HFFc6 (cell line): ENCODE data around the gene MAB21L3. TPM values are rescaled to one million over a fixed set of nuclear protein-coding genes. Genes with fewer than 3 reads are reported as not detected.

Source experiments
- DNase-seq: peaks from one replicate; pipeline ENCODE4 v3.0.0-alpha.2; 2018
- H3K27ac Mint-ChIP-seq: 2 replicates; pipeline ENCODE4 v1.8.0; 2020; ENCODE audit warnings: mild to moderate bottlenecking, mixed read lengths
- H3K27me3 Mint-ChIP-seq: 2 replicates; pipeline ENCODE4 v1.8.0; 2021; ENCODE audit warnings: mild to moderate bottlenecking, moderate library complexity, mixed read lengths; ENCODE audit not compliant: insufficient read depth
- H3K36me3 Mint-ChIP-seq: 2 replicates; pipeline ENCODE4 v1.8.0; 2021; ENCODE audit warnings: low read depth, mixed read lengths
- H3K4me1 Mint-ChIP-seq: 2 replicates; pipeline ENCODE4 v1.8.0; 2020; ENCODE audit warnings: low read depth, mixed read lengths
- H3K4me3 Mint-ChIP-seq: 2 replicates; pipeline ENCODE4 v1.8.0; 2020; ENCODE audit warnings: mild to moderate bottlenecking, moderate library complexity, mixed read lengths
- H3K9me3 Mint-ChIP-seq: 2 replicates; pipeline ENCODE4 v1.8.0; 2020; ENCODE audit warnings: mild to moderate bottlenecking, mixed read lengths
- total RNA-seq, 6 experiments: library from RNA; stranded (reverse); fragmentation: NEBNext Ultra II Directional; extraction: Animal tissue kit (Norgen Biotek cat#: 25700); gene quantifications; 2 replicates in 1 of 6; 3 replicates in 5 of 6; pipeline ENCODE4 v1.2.3, GENCODE V29; 2021
- TF ChIP-seq, protein P1 (sequence below): fragments of 200-600 bp; sonication (generic); IDR thresholded peaks from 2 replicates; pipeline ENCODE4 v1.5.0; 2021; ENCODE audit warnings: antibody characterized with exemption, mild to moderate bottlenecking

The MAB21L3 gene
- total RNA-seq, 6 experiments from 2014 or later: 0.07 to 0.08 (median 0.07) TPM; not detected in 3

DNA sequence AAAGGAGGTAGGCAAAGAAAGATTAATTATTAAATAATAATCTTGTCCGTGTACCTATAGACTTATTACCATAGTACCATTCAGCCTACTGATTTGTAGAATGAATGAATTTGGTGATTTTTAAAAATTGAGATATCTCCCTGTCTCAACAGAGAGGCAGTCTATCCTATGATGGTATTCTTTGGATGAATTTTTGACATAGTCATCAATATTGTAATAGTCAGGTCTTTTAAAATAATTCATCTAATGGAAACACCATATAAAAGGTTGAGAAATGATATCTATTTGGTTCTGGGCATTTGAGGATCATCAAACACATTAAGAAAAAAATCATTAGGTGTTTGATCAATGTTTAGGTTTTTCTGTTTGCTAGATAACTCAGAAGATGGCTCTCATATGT is 35.6 kb upstream of the MAB21L3 start:
- Mint-ChIP-seq H3K27ac (peak overlapping the region; percentile 32), H3K4me3 (no peak overlapping the region), H3K4me1 (peaks cover 38% of the 10 kb centered on the region), H3K27me3 (peaks cover 2% of the 10 kb centered on the region; the same call in 1 of the 2 replicates), H3K9me3 (no peaks in the 10 kb centered on the region), H3K36me3 (peaks cover 8% of the 10 kb centered on the region; the same call in 1 of the 2 replicates)
- TF ChIP-seq, protein P1, sequence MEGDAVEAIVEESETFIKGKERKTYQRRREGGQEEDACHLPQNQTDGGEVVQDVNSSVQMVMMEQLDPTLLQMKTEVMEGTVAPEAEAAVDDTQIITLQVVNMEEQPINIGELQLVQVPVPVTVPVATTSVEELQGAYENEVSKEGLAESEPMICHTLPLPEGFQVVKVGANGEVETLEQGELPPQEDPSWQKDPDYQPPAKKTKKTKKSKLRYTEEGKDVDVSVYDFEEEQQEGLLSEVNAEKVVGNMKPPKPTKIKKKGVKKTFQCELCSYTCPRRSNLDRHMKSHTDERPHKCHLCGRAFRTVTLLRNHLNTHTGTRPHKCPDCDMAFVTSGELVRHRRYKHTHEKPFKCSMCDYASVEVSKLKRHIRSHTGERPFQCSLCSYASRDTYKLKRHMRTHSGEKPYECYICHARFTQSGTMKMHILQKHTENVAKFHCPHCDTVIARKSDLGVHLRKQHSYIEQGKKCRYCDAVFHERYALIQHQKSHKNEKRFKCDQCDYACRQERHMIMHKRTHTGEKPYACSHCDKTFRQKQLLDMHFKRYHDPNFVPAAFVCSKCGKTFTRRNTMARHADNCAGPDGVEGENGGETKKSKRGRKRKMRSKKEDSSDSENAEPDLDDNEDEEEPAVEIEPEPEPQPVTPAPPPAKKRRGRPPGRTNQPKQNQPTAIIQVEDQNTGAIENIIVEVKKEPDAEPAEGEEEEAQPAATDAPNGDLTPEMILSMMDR: no peak
- DNase-seq: no peak

DNA sequence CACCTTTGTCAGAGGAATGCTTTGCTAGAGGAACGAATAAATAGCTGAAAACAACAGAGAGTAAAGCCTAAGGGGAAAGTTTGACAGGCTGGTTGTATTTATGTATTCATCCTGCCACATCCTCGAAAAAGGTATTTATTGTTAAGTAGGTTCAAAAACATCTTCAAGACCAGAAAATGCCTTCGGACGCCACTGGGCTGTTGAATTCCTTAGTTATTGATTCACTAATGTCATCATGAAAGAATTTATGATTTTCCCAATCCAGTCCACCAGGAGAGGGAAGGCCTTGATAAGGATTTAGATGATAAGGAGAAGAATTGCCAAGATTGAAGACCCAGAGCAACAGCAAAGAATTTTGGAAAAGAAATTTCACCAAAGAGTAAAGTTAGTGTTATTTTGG is 35.2 kb upstream of the MAB21L3 start:
- Mint-ChIP-seq H3K9me3 (no peaks in the 10 kb centered on the region), H3K4me1 (peaks cover 42% of the 10 kb centered on the region), H3K27me3 (peaks cover 2% of the 10 kb centered on the region; the same call in 1 of the 2 replicates), H3K36me3 (peaks cover 8% of the 10 kb centered on the region; the same call in 1 of the 2 replicates), H3K4me3 (peak overlapping the region; percentile 50), H3K27ac (peak overlapping the region; percentile 32)
- TF ChIP-seq, protein P1: peak; percentile 24; the same call in 1 of the 2 replicates
- peak; percentile 61 for DNase-seq

DNA sequence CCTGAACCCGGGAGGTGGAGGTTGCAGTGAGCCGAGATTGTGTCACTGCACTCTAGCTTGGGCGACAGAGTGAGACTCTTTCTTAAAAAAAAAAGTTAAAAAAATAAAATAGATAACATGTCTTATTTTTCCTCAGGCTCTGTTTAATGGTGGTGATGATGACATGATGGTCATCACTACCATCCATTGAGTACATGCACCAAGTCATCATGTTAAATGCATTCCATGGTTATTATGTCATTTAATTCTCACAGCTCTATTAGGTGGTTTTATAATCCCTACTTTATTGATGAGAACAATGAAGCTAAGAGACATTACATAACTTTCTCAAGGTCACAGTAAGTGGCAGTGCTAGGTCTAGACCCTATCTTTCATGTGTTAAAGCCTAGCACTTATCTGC is 34.4 kb upstream of the MAB21L3 start:
- Mint-ChIP-seq H3K27me3 (peaks cover 2% of the 10 kb centered on the region; the same call in 1 of the 2 replicates), H3K4me1 (peaks cover 43% of the 10 kb centered on the region), H3K27ac (no peak overlapping the region)

DNA sequence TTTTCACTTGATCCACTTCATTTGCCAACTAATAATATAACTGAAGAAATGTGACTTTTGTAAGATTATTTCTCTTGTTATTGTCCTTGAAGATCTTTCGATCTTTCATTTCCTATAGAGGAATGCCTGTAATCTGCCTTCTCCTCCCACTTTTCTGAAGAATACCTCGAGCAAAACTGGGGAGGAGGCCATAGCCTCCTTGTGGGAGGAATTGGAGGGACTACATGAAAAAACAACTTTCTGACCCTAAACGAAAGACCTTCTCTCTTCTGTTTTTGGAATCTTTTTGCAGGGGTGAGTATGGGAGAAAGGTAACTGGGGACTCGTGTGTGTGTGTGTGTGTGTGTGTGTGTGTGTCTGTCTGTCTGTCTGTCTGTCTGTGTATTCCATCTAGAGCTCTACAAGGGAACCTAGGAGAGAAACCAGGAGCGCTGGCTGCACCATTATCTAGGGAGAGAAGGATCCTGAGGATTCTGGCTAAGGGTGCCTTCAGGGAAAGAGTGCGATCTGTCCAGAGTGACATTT is 32.4 kb upstream of the MAB21L3 start:
- H3K27me3 Mint-ChIP-seq: peaks cover 2% of the 10 kb centered on the region; the same call in 1 of the 2 replicates
- H3K9me3 Mint-ChIP-seq: no peaks in the 10 kb centered on the region
- H3K4me1 Mint-ChIP-seq: peaks cover 43% of the 10 kb centered on the region
- TF ChIP-seq, protein P1: 0 out of 2 replicates have a peak, but pooled peaks have one; percentile 15
- DNase-seq: no peak
- no peak overlapping the region for H3K4me3 Mint-ChIP-seq
- peaks cover 17% of the 10 kb centered on the region; the same call in 1 of the 2 replicates for H3K36me3 Mint-ChIP-seq
- no peak overlapping the region for H3K27ac Mint-ChIP-seq

More for the DNA sequence above, 34.4 kb upstream of the MAB21L3 start:
- no peak overlapping the region for H3K4me3 Mint-ChIP-seq
- no peaks in the 10 kb centered on the region for H3K9me3 Mint-ChIP-seq
- DNase-seq: peak; percentile 18
- TF ChIP-seq, protein P1: no peak
- peaks cover 8% of the 10 kb centered on the region; the same call in 1 of the 2 replicates for H3K36me3 Mint-ChIP-seq

DNA sequence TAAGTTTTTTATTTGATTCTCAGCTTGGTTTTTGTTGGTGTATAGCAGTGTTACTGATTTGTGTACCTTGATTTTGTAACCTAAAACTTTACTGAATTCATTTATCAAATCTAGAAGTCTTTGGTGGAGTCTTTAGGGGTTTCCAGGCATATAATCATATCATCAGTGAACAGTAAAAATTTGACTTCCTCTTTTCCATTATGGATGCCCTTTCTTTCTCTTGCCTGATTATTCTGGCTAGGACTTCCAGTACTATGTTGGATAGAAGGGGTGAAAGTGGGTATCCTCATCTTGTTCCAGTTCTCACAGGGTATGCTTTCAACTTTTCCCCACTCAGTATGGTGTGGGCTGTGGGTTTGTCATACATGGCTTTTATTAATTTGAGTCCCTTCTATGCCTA is 23.6 kb upstream of the MAB21L3 start:
- Mint-ChIP-seq H3K9me3 (peaks cover 23% of the 10 kb centered on the region), H3K27me3 (no peaks in the 10 kb centered on the region; the same call in 1 of the 2 replicates), H3K4me3 (no peak overlapping the region), H3K36me3 (peaks cover 59% of the 10 kb centered on the region), H3K4me1 (no peaks in the 10 kb centered on the region), H3K27ac (no peak overlapping the region)
- TF ChIP-seq, protein P1: no peak
- DNase-seq: no peak
